ENCODE data around the gene ANKRD12. TPM values are rescaled to one million over a fixed set of nuclear protein-coding genes. Genes with fewer than 3 reads are reported as not detected.

The ANKRD12 gene
- total RNA-seq = 28.4 and 28.7 TPM in 2 replicates

DNA sequence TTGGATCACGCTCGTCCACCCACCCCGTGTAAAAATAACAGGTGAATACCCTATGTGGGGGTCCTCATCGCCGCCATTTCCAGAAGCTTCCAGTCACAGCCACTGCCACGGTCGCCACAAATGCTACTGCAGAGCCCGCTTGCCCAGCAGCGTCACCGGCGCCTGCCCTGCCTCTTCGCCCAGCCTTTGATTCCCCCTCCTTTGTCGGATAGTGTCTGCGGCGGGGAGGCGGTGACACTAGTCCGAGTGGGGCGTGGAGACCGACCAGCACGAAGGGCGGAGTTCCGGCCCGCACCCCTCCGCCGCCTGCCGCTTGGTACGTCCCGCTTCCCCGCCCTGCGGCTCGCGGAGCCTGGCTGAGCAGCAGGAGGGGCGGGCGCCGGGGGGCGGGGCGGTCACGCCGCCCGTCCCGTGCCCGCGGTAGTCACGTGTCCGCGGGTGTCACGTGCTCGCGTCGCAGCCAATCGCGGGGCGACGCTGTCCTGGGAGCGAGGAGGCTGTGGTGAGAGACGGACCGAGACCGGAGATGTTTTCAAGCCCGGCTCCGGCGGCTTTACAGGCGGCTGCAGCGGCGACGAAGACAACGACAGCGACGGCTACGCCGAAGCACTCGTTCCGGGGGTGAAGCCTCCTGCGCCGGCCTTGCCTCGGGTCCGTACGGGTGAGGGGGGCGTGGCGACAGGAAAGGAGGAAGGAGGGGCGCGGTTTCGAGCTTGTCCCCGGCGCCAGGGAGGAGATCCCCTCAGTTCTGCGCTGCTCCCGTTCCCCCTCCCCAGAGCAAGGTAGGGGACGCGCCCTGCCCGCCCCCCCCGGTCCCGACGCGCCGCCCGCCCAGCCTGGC, at the start of gene ANKRD12:
Gene ANKRD12, plus strand, starts transcription at position 467 of the 841 bp plus-strand sequence. CDS start 45,652 bp downstream, outside the sequence.

DNA sequence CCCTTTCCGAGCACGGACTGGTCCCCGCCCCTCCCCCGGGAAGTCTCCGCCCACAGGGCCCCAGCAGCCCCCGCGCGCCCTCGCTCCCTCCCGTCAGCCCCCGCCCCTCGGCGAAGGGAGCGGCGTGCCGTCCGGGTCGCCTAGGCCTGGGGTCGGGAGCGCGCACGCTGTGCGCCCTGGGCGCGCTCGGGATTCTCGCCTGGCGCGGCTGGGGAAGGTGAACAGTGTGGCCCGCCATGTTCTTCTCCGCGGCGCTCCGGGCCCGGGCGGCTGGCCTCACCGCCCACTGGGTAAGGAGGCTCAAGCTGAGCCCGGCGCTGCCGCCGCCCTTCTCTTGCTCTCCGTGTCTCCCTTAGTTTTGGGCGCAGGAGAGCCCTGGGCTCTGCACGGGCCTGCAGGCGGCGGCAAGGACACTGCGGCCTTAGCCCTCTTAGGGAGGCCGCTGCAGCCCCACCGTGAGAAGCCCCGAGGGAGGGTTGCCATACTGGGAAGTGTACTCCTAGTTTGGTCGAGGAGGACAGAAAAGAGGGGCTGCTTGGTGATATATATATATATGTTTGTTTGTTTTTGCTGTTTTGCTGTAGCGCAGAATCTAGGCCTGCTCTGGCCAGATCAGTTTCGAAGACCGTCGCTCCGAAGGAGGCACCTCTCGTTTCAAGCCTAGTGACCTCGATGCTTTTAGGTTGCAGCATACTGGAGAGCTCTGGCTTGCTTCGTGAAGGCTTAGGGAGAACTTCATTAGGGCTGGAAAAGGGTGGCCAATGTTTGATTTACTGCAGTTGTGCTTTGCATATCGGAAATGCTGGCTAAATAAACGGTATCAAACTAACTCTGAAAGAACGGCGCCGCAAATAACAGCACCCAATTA, 33.8 kb upstream of the ANKRD12 start, which contains the start of gene NDUFV2:
Gene NDUFV2, plus strand, starts transcription at position 192 of the 868 bp plus-strand sequence. Its CDS starts 45 bp downstream, at position 237.

DNA sequence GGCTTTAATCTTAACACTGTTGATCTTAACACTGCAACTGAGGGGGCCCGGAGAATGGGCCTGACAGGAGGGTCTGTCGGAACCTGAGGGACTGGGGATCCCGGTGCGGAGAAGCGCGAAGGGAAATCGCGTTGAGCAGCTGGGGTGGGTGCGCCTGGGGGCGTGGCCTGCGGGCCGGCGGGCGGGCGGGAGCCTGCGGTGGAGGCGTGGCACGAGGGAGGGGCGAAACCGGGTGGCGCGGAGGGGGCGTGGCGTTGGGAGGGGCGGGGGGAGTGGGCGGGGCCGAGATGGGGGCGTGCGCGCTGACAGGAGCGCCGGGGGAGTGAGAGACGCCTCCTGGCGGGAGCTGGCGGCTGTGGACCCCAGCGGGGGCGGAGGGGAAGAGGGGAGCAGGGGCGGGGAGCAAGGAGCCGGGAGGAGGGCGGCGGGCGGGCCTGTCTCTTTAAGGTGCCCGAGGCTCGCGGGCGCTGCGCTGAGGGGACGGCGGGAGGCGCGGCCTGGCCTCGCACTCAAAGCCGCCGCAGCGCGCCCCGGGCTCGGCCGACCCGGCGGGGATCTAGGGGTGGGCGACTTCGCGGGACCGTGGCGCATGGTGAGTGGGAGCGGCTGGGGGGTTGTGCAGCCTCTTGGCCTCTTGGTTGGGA, 197.9 kb downstream of the ANKRD12 start, which contains the start of gene TWSG1:
Gene TWSG1, plus strand, starts transcription at position 445 of the 644 bp plus-strand sequence. CDS start 2,457 bp downstream, outside the sequence.

Small RNA genes within 50 kb of the gene (small RNA-seq; reads per million reads assigned to genes)
- not detected for gene RF00019

Other genes with a start within 250 kb of the ANKRD12 start
- 211 and 234 TPM in 2 replicates for gene NDUFV2, start 34.1 kb upstream of the ANKRD12 start, total RNA-seq
- gene TWSG1, start 198.0 kb downstream of the ANKRD12 start, total RNA-seq = 89.6 and 108 TPM in 2 replicates